ENCODE results near the gene CEP19.

The CEP19 gene

DNA sequence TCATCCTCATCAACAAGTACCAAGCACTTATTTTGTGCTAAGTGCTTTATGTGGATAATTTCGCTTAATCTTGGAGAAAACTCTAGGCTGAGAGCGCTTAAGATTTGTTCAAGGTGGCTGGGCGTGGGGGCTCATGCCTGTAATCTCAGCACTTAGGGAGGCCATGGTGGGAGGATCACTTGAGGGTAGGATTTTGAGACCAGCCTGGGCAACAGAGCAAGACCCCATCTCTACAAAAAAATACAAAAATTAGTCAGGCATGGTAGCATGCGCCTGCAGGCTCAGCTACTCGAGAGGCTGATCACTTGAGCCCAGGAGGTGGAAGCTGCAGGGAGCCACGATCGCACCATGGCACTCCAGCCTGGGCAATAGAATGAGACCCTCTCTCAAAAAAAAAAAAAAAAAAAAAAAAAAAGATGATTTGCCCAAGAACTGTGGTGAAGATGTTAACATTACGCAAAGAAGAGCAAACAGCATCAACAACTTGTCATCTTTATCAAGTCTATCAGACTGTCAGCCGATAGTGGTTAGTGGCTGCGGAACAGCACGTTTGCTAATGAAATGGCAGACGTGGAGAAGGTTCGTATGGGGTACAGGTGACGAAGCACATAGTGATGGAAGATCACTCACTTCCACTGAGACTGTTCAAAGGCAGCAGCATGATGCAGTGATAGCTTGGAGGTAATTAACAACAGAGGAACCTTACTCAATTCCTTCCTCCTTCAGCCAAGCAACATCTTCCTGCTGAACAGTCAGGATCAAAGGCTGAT lies 44.8 kb downstream of the CEP19 start:
- ATAC-seq (replicated peaks), result no peak
- Mint-ChIP-seq H3K4me1 (ENCODE audit: low read depth in 2 of 2) (peaks cover 4 to 10% of the 10 kb centered on the region in 2 donors), H3K4me3 (no peak overlapping the region), H3K27ac (no peak overlapping the region), H3K27me3 (no peaks in the 10 kb centered on the region), H3K36me3 (ENCODE audit: insufficient read depth) (peaks cover 4% of the 10 kb centered on the region), H3K9me3 (no peaks in the 10 kb centered on the region)
- no peak for DNase-seq

DNA sequence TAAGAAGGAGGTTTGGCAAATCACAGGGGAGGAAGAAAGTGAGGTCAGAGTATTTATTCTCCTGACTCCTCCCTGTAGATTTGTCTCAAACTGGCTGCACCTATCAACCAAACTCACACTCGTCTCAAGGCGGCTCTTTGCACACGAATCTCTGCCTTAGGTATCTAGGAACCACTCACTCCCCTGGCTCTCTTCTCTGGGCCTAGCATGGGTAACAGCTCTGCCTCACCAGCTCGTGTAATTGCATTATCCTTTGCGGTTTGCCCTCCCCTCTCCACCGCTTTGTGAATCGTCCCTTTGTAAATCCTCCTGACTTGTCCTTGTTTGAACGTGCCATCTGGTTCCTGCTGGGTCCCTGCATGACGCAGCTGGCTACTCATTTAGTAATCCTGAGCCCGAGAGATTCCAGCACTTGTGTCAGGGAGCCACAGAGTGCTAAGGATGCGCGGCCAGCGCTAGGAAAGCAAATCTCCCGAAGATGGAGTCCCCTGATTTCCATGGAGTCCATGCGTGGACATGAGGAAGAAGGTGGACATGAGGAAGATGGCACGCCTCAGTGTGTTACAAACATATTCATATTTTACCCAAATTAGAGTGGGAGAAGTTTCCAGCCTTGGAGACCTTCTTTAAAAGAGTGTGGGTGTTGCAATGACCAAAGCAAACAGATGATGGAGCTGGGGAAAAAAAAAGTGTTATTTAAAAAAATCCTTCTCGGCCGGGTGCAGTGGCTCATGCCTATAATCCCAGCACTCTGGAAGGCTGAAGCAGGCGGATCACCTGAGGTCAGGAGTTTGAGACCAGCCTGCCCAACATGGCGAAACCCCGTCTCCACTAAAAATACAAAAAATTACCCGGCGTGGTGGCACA lies 45.8 kb downstream of the CEP19 start:
- peaks cover 11% of the 10 kb centered on the region for H3K36me3 Mint-ChIP-seq (ENCODE audit: insufficient read depth)
- no peak overlapping the region for H3K4me3 Mint-ChIP-seq
- H3K4me1 Mint-ChIP-seq (ENCODE audit: low read depth in 2 of 2), result peaks cover 4 to 9% of the 10 kb centered on the region in 2 donors
- ATAC-seq (replicated peaks) (no peak), DNase-seq (no peak)
- no peaks in the 10 kb centered on the region for H3K9me3 Mint-ChIP-seq
- peak overlapping the region in 1 of 2 donors; percentile 54 for H3K27ac Mint-ChIP-seq
- H3K27me3 Mint-ChIP-seq, result no peaks in the 10 kb centered on the region

DNA sequence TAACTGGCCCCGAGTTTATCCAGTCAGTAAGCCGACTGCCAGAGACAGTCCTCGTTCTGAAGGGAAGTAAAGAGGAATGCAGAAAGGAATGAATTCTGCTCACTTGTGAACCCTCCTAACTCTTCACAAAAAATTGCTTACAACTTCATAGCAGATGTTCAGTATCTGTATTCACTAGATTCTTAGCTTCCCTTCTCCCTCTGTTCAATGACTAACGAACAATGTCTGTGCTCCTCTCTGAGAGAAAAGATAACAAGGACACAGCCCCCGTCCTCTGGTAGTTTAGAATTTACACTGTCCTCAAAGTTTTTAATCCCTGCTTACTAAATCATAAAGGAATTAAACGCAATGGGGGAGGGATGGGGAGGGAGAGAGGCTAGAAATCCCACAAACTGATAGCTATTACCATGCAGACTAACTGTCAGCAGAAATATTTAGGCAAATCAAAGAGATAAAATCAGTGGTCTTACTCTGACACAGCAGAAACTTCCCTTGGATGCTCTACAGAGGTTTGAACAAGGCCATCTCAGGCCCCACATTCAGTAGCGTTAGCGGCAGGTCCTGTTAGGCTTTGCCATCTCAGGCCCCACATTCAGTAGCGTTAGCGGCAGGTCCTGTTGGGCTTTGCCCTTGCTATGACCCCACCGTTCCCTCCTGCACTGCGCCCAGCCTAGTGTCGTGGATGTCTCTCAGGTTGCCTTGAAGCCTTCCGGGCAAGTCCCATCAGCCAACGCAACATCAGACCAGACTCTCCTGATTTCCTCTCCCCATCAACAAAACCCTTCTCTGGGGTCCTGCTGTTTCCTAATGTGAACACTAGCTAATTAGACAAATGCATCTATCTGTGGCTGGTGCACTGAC lies 49.1 kb downstream of the CEP19 start:
- ATAC-seq (replicated peaks) (no peak), DNase-seq (no peak)
- H3K27ac Mint-ChIP-seq, result peak overlapping the region in 1 of 2 donors; percentile 2

DNA sequence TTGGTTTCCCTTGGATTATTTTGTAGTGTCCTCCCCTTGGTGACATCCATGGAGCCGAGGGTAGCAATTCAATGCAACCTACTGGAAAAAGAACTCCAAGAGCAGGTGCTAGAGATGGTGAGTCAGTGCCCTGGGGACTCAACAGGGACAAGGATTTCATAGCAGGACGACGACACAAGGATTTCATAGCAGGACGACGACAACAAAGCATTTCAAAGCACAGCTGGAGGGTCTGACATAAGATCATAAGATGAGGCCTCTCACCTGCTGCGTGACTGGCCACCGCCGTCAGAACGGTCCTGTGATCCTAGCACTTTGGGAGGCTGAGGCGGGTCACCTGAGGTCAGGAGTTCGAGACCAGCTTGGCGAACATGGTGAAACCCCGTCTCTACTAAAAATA lies 50.0 kb downstream of the CEP19 start:
- H3K27ac Mint-ChIP-seq, result no peak overlapping the region

More for the DNA sequence above, 49.1 kb downstream of the CEP19 start:
- Mint-ChIP-seq H3K4me1 (ENCODE audit: low read depth in 2 of 2) (peaks cover 0 to 3% of the 10 kb centered on the region in 2 donors), H3K4me3 (no peak overlapping the region), H3K27me3 (no peaks in the 10 kb centered on the region), H3K9me3 (no peaks in the 10 kb centered on the region), H3K36me3 (ENCODE audit: insufficient read depth) (peaks cover 28% of the 10 kb centered on the region)

DNA sequence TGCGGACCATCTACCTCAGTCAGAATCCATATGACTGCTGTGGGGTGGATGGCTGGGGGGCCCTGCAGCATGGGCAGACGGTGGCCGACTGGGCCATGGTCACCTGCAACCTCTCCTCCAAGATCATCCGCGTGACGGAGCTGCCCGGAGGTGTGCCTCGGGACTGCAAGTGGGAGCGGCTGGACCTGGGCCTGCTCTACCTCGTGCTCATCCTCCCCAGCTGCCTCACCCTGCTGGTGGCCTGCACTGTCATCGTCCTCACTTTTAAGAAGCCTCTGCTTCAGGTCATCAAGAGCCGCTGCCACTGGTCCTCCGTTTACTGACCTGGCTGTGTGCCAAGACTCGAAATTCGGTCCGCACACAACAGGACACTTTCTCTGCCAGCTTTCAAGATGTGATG lies 50.6 kb downstream of the CEP19 start:
- Mint-ChIP-seq H3K4me3 (no peak overlapping the region), H3K27ac (no peak overlapping the region), H3K9me3 (no peaks in the 10 kb centered on the region), H3K4me1 (ENCODE audit: low read depth in 2 of 2) (peaks cover 0 to 3% of the 10 kb centered on the region in 2 donors), H3K27me3 (no peaks in the 10 kb centered on the region), H3K36me3 (ENCODE audit: insufficient read depth) (peaks cover 44% of the 10 kb centered on the region)
- no peak for ATAC-seq (replicated peaks)
- DNase-seq, result no peak

More for the DNA sequence above, 50.0 kb downstream of the CEP19 start:
- Mint-ChIP-seq H3K4me3 (no peak overlapping the region), H3K4me1 (ENCODE audit: low read depth in 2 of 2) (peaks cover 0 to 3% of the 10 kb centered on the region in 2 donors), H3K36me3 (ENCODE audit: insufficient read depth) (peaks cover 37% of the 10 kb centered on the region), H3K27me3 (no peaks in the 10 kb centered on the region), H3K9me3 (no peaks in the 10 kb centered on the region)
- ATAC-seq (replicated peaks), result no peak
- DNase-seq, result no peak

DNA sequence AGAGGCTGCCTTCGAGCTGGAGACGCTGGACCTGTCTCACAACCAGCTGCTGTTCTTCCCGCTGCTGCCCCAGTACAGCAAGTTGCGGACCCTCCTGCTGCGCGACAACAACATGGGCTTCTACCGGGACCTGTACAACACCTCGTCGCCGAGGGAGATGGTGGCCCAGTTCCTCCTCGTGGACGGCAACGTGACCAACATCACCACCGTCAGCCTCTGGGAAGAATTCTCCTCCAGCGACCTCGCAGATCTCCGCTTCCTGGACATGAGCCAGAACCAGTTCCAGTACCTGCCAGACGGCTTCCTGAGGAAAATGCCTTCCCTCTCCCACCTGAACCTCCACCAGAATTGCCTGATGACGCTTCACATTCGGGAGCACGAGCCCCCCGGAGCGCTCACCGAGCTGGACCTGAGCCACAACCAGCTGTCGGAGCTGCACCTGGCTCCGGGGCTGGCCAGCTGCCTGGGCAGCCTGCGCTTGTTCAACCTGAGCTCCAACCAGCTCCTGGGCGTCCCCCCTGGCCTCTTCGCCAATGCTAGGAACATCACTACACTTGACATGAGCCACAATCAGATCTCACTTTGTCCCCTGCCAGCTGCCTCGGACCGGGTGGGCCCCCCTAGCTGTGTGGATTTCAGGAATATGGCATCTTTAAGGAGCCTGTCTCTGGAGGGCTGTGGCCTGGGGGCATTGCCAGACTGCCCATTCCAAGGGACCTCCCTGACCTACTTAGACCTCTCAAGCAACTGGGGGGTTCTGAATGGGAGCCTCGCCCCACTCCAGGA lies 51.5 kb downstream of the CEP19 start:
- H3K9me3 Mint-ChIP-seq, result no peaks in the 10 kb centered on the region
- no peaks in the 10 kb centered on the region for H3K4me1 Mint-ChIP-seq (ENCODE audit: low read depth in 2 of 2)
- peaks cover 52% of the 10 kb centered on the region for H3K36me3 Mint-ChIP-seq (ENCODE audit: insufficient read depth)

DNA sequence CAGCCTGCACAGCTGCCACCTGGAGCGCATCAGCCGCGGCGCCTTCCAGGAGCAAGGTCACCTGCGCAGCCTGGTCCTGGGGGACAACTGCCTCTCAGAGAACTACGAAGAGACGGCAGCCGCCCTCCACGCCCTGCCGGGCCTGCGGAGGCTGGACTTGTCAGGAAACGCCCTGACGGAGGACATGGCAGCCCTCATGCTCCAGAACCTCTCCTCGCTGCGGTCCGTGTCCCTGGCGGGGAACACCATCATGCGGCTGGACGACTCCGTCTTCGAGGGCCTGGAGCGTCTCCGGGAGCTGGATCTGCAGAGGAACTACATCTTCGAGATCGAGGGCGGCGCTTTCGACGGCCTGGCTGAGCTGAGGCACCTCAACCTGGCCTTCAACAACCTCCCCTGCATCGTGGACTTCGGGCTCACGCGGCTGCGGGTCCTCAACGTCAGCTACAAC lies 52.1 kb downstream of the CEP19 start:
- Mint-ChIP-seq H3K9me3 (no peaks in the 10 kb centered on the region), H3K4me3 (no peak overlapping the region), H3K4me1 (ENCODE audit: low read depth in 2 of 2) (no peaks in the 10 kb centered on the region), H3K27me3 (no peaks in the 10 kb centered on the region), H3K27ac (no peak overlapping the region), H3K36me3 (ENCODE audit: insufficient read depth) (peaks cover 58% of the 10 kb centered on the region)
- DNase-seq, result no peak
- no peak for ATAC-seq (replicated peaks)

More for the DNA sequence above, 51.5 kb downstream of the CEP19 start:
- DNase-seq, result no peak
- no peak for ATAC-seq (replicated peaks)
- Mint-ChIP-seq H3K4me3 (no peak overlapping the region), H3K27me3 (no peaks in the 10 kb centered on the region), H3K27ac (no peak overlapping the region)

Measured in effector memory CD8-positive, alpha-beta T cell (primary cell).